HG03378 (cell line): ENCODE data around the gene HADHA.
"Not testable (repeated sequence)": the region's sequence is repeated elsewhere in the genome, so short reads cannot be mapped to it uniquely, and the experiment has no call there.

Experiments
- ATAC-seq: cut with Tn5 transposase; IDR thresholded peaks from one replicate; pipeline ENCODE4 v1.9.1; 2021; ENCODE audit warnings: mild to moderate bottlenecking, moderate library complexity; ENCODE audit not compliant: unreplicated experiment

Gene HADHA

GRCh38 chr2:26176279-26176615 lies 68.2 kb downstream of the HADHA start:
- ATAC-seq, result no peak

GRCh38 chr2:26175466-26176278 lies 68.8 kb downstream of the HADHA start:
- ATAC-seq, result no peak

DNA sequence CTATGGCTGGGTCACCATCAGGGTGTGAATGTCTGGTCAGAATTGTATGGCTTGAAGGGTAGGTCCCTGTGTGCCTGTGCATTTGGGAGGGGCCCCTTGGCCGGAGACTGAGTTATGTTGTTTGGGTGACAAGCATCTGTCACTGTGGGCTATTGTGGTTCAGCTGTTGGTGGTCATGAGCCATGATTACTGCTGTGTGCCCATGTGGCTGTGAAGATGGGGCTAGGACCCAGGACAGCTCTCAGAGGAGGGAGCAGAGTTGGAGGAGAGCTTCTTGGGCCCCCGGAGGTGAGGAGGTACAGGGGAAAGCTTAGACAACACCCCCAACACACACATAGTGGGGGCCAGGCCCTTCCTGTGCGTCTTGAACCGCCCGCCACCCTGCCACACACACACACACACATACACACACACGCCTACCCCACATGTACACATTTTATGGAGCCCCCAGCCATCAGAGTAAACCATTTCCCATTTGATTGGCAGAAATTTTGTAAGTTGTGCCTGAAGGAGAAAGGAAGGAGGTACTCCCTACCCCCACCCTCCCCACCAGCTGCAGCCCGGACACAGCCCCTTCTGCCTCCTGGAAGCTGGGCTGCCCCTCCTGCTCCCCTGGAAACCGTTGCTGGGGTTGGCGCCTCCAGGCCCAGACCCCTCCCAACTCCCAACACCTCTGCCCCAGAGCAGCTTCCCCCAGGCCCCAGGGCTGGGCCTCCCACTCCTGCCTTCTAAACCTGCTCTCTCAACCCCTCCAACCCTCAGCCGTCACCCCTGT lies 69.6 kb downstream of the HADHA start:
- no peak for ATAC-seq

- no peak for ATAC-seq
Observed at GRCh38 chr2:26173776-26174482, 70.5 kb downstream of the HADHA start.

DNA sequence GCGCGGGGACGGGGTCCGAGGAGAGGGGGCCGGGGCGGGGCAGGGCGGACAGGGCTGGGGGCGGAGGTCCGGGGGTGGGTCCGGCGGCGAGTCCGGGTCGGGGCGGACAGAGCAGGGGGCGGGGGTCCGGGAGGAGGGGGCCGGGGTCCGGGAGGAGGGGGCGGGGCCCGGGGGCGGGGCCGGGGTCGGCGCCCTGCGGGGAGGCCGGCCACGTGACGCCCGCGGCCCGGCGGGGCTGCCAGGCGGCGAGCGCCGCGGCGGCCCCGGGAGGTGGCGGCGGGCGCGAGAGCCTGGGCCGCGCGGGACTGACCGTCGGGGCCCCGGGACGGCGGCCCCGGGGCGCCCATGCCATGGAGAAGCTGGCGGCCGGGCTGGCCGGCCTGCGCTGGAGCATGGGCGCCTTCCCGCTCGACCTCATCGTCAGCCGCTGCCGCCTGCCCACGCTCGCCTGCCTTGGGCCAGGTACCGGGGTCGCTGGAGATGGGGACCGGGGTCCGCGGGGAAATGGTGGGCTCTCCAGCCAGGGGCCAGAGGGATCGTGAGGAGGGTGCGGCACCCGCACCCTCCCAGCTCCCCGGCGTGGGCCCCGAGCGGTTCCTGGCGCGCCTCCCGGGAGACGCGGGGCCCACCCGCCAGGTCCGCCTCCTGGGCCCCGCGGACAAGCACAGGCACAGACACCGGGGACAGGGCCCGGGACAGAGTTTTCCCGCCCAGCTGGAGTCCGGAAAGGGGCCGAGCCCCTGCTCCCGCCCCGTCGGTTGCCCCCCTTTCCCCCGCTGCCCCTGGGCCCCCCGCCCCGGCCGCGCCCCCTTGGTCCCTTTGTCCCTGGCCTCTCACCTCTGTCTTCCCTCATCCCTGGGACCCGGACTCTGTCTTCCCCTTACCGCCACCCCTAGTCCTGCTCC lies 71.3 kb downstream of the HADHA start, which contains the start of gene GAREM2:
Gene GAREM2, plus strand, starts transcription at position 218 of the 905 bp plus-strand sequence. Its CDS starts 133 bp downstream, at position 351.
- no peak for ATAC-seq

- ATAC-seq, result no peak
Observed at GRCh38 chr2:26172189-26172870, 72.1 kb downstream of the HADHA start.

GRCh38 chr2:26170795-26171194 lies 73.6 kb downstream of the HADHA start:
- ATAC-seq, result no peak

DNA sequence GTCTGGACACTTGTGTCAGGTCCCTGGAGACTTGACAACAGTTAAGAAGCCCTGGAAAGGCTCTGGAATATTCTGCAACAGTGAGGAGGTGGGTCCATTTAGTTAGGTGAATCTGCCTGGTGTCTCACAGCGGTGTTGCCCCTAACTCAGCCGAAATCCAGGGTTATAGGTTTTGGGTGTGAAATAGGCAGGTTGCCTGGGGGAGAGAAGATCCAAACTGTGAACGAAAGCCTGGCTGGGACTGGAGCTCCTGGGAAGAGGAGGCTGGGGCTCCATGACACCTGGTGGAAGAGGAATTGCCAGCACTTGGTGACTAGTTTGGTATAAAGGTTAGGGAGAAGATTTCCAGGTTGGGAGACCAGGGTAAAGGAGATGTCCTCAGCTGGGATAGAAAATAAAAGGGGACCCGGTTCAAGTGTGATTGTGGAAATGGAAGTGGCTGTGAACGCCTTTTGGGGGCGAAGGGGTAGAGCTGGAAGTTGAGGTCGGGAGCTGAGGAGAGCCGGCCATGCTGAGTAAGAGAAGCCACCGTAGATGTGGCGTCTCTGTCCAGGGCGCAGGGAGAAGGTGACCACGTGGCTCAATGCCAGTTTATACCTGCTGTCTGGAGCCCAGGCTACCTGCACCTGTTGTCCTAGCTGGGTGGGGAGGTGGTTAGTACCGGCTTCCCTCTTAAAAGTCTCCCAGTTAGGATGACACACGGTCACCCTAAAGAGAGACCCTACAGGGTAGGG lies 74.6 kb downstream of the HADHA start:
- no peak for ATAC-seq

DNA sequence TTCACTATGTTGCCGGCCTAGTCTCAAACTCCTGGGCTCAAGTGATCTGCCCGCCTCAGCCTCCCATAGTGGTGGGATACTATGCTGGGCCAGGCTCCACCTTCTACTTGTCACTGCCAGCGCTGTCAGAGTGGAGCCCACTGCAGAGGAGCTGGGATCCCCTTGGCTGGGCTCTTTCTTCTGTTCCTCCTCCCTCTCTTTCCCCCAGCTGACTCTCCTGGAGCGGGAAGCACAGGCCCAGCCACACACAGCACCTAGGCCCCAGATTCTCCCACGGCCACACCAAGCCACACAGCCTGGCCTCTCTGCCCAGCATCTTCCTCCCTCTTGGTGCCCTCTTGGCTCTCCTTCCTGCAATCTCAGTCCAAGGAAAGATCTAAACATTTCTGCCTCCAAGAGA lies 75.2 kb downstream of the HADHA start:
- ATAC-seq, result no peak

- ATAC-seq, result no peak
Observed at GRCh38 chr2:26168785-26169184, 75.6 kb downstream of the HADHA start.

GRCh38 chr2:26166541-26166940 lies 77.9 kb downstream of the HADHA start:
- ATAC-seq, result not testable (repeated sequence)

DNA sequence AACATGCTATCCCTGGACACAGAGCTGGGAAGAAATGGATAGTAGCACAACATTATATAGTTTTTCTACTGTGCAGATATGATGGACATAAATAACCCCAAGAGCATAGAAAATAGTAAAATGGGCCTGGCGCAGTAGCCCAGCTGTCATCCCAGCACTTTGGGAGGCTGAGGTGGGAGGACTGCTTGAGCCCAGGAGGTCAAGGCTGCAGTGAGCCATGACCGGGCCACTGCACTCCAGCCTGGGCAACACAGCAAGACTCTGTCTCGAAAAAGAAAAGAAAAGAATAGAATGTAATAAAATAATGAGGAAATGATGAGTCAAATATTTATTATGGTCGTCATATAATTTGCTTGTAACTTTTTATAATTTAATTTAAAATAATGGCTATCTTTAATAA lies 79.0 kb downstream of the HADHA start:
- no peak for ATAC-seq

GRCh38 chr2:26164641-26165211 lies 79.7 kb downstream of the HADHA start:
- no peak for ATAC-seq

DNA sequence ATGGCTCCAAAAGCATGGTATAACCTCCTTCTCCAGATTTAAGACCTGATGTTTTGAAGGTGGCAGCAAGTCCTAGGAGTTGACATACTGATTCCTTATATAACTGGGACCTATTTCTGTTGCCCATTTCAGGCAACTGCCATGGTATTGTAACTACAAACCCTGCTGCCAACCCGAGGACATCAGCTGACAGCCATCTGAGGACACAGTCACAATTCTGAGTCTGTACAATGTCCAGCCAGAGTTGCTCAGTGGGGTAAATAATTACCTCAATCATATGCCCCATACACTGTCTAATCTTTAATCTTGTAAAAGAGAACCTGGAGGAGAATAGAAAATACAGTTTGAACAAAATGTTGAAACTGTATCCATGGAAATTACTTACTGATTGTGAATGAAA lies 80.2 kb downstream of the HADHA start:
- ATAC-seq, result no peak

DNA sequence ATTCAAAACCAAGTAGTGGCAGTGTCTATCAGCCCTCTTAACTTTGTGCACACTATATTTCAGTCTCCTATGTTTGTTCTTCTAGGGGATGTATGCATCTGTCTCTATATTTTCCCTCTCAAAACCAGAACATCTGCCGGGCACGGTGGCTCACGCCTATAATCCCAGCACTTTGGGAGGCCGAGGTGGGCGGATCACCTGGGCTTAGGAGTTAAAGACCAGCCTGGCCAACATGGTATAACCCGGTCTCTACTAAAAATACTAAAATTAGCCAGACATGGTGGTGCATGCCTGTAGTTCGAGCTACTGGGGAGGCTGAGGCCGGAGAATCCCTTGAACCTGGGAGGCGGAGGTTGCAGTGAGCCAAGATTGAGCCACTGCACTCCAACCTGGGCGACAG lies 81.5 kb downstream of the HADHA start:
- ATAC-seq, result no peak

- no peak for ATAC-seq
Observed at GRCh38 chr2:26161926-26162325, 82.5 kb downstream of the HADHA start.

DNA sequence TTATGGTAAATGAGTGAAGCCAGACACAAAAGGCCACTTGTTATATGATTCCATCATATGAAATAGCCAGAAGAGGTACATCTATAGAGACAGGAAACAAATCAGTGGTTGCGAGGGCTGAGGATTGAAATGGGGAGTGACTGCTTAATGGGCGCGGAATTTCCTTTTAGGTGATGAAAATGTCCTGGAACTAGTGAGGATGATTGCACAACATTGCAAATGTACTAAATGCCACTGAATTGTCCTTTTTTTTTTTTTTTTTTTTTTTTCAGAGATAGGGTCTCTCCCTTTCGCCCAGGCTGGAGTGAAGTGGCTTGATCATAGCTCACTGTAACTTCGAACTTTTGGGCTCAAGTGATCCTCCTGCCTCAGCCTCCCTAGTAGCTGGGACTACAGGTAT lies 86.9 kb downstream of the HADHA start:
- ATAC-seq, result no peak

GRCh38 chr2:26150243-26150642 lies 94.2 kb downstream of the HADHA start:
- ATAC-seq, result no peak

- ATAC-seq, result no peak
Observed at GRCh38 chr2:26148501-26148900, 95.9 kb downstream of the HADHA start.
